Ishikawa (cell line): ENCODE measurements around the gene SP3.

Experiments
- CEBPB ChIP-seq: IDR thresholded peaks from 2 replicates; pipeline ENCODE4 v1.6.1; 2012
- CREB1 ChIP-seq: IDR thresholded peaks from 2 replicates; pipeline ENCODE4 v1.6.1; 2012; ENCODE audit warnings: low read depth
- EP300 ChIP-seq: IDR thresholded peaks from 2 replicates; pipeline ENCODE4 v1.6.1; 2012; ENCODE audit warnings: borderline replicate concordance
- FOXM1 ChIP-seq: IDR thresholded peaks from 2 replicates; pipeline ENCODE4 v1.6.1; 2012; ENCODE audit warnings: low read depth, borderline replicate concordance
- MAX ChIP-seq: IDR thresholded peaks from 2 replicates; pipeline ENCODE4 v1.6.1; 2012
- RAD21 ChIP-seq: IDR thresholded peaks from 2 replicates; pipeline ENCODE4 v1.6.1; 2012; ENCODE audit warnings: low read depth
- REST ChIP-seq: IDR thresholded peaks from 2 replicates; pipeline ENCODE4 v1.6.1; 2012; ENCODE audit warnings: low read depth, mild to moderate bottlenecking
- TAF1 ChIP-seq: IDR thresholded peaks from 2 replicates; pipeline ENCODE4 v1.6.1; 2012; ENCODE audit warnings: low read depth, mild to moderate bottlenecking
- TCF12 ChIP-seq: IDR thresholded peaks from 2 replicates; pipeline ENCODE4 v1.6.1; 2012; ENCODE audit warnings: low read depth
- TEAD4 ChIP-seq: IDR thresholded peaks from 2 replicates; pipeline ENCODE4 v1.6.1; 2012
- YY1 ChIP-seq: IDR thresholded peaks from 2 replicates; pipeline ENCODE4 v1.6.1; 2012; ENCODE audit warnings: low read depth
- ZBTB7A ChIP-seq: IDR thresholded peaks from 2 replicates; pipeline ENCODE4 v1.6.1; 2012; ENCODE audit warnings: low read depth

GRCh38 chr2:173922068-173922467 lies 43.1 kb downstream of the SP3 start:
- TF ChIP-seq YY1 = no peak
- TF ChIP-seq REST = no peak
- TF ChIP-seq TCF12 = no peak
- TF ChIP-seq ZBTB7A = no peak
- no peak for TF ChIP-seq FOXM1
- no peak for TF ChIP-seq CEBPB
- TF ChIP-seq MAX = no peak
- no peak for TF ChIP-seq EP300
- no peak for TF ChIP-seq TAF1
- TF ChIP-seq TEAD4 = no peak
- no peak for TF ChIP-seq CREB1
- no peak for TF ChIP-seq RAD21
